ENCODE measurements around the gene ANGEL1.

DNA sequence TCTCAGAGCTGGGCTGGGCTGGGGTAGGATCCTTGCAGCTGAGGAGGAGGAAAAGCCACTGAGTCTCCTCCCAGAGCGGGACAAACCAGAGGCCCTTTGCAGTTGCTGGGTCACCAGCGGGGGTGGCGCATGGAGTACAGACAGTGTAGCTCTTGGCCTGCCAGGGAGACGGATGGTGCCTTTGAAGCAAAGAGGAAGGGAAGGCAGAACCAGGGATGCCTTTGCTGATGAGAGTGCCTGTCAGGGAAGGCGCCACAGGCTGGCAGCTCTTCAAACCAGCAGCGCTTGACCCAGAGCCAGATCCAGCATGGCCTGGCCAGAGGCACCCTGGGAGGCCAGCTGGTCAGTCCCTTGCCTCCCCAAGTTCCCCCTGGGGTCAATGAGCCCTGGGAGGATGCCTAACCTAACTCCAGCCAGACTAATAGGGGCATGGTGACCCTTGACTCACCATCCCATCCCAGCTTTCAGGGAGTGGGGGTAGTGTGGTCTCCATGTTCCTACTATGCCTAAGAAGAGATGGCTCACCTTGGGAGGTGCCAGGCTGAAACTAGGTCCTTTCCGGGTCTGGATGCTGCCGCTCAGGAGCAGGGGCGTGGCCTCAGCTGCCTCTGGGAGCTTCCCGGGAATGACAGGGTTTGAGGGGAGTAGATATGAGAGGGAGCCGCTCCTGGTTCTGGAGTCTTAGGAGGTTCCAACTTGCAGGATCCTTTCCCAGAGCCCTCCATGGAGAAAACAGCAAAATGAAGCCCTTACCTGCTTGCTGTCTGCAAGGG, 31.6 kb downstream of the ANGEL1 start:
- TF ChIP-seq GATA2 (IDR thresholded peaks at IDR 0.05; ENCODE audit: low read depth, low read length) (no peak), GATA3 (IDR thresholded peaks at IDR 0.05; ENCODE audit: low read depth, low read length) (no peak)

Measured in SH-SY5Y (cell line).